Activated naive CD4-positive, alpha-beta T cell treated with anti-CD3 and anti-CD28 coated beads, Interleukin-2, amount 50 U/mL, for 72 hours (primary cell): Measurements from ENCODE around the gene SMIM24. TPM values are rescaled to one million over a fixed set of nuclear protein-coding genes. Genes with fewer than 3 reads are reported as not detected.
"Not testable (repeated sequence)": the region's sequence is repeated elsewhere in the genome, so short reads cannot be mapped to it uniquely, and the experiment has no call there.

Source experiments
- ATAC-seq, 2 donors: fragments of 150-1000 bp; cut with Tn5 transposase; 2 replicates each; pipeline ENCODE4 v1.10.0; 2021; ENCODE audit warnings: mild to moderate bottlenecking in 2 of 2, moderate library complexity in 2 of 2
- DNase-seq, 2 donors: peaks; one replicate each; pipeline ENCODE4 v3.0.0; 2021 to 2022; ENCODE audit warnings: low spot score in 2 of 2
- H3K27ac Mint-ChIP-seq, 2 donors: one replicate each; pipeline ENCODE4 v1.8.0; 2022; ENCODE audit warnings: mild to moderate bottlenecking in 2 of 2, mixed read lengths in 2 of 2
- H3K36me3 Mint-ChIP-seq, 2 donors: one replicate each; pipeline ENCODE4 v1.8.0; 2022; ENCODE audit warnings: mixed read lengths in 2 of 2
- H3K9me3 Mint-ChIP-seq, 2 donors: one replicate each; pipeline ENCODE4 v1.8.0; 2022; ENCODE audit warnings: mixed read lengths in 2 of 2
- total RNA-seq, 2 donors: library from RNA; stranded (reverse); gene quantifications; one replicate each; pipeline ENCODE4 v1.2.3, GENCODE V29; 2022

SMIM24 gene
- total RNA-seq, result under 1 TPM in 1 of 2 donors, not detected in 1; 0.72 TPM

DNA sequence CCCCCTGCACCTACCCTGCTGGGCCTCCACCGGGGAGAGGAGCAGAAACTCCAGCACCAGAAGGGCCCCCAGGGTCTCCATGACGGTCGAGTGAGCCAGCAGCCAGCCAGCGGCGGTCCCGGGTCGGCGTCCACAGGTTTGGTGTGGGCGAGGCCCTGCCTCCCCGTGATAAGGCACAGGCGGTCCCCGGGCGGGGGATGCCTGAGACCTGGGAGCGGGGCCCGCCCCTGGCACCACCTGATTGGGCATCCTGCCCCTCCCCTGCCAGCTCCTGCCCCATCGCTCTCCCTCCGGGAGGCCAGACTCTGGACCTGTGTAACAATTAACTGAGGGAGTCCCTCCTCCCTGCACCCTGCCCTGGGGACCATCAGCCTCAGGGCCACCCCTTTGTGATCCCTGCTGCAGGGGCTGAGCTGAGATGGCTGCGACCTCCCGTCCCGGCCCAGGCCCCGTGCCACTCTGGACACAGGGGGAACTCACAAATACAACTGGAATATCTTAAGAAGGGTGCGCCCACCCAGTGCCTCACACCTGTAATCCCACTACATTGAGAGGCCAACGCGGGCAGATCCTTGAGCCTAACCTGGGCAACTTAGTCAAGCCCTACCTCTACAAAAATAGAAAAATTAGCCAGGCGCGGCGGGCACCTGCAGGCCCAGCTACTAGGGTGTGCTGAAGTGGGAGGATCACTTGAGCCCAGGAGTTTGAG is at the start of gene SMIM24:
SMIM24 (minus strand) TSS at position 143 of the 709 bp plus-strand sequence; CDS start at position 81, 62 bp downstream.
- Mint-ChIP-seq H3K36me3 (no peaks in the 10 kb centered on the region), H3K9me3 (no peaks in the 10 kb centered on the region), H3K27ac (no peak within 1 kb of the TSS)
- ATAC-seq, result no peak
- DNase-seq, result no peak

DNA sequence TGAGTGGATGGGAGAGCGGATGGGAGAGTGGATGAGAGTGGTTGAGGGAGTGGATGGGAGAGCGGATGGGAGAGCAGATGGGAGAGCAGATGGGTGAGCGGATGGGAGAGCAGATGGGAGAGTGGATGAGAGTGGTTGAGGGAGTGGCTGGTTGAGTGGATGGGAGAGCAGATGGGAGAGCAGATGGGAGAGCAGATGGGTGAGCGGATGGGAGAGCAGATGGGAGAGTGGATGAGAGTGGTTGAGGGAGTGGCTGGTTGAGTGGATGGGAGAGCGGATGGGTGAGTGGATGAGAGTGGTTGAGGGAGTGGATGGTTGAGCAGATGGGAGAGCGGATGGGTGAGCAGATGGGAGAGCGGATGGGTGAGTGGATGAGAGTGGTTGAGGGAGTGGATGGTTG is 49.0 kb upstream of the SMIM24 start:
- not testable (repeated sequence) for H3K36me3 Mint-ChIP-seq, H3K27ac Mint-ChIP-seq, H3K9me3 Mint-ChIP-seq, DNase-seq, ATAC-seq

- Mint-ChIP-seq H3K9me3 (no peaks in the 10 kb centered on the region), H3K27ac (no peak overlapping the region)
- no peak for ATAC-seq
Measured at GRCh38 chr19:3528539-3529211, 48.4 kb upstream of the SMIM24 start.

DNA sequence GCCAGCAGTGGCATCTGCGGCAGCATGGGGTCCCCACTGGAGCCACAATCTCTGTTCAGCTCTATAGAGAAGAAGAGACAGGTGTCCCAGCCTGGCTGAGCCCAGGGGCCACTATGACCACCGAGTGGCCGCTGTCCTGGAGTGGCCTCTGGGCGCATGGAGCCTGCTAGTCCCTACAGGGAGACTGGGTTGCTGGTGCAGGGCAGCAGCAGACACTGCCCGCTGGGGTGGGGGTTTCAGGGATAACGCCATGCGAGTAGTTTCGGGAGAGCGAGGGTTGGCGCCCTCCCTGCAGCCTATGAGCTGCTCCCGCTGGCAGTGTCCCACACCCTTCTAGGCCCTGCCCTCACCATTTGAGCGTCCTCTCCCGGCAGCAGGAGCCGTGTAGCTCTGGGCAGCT is 47.8 kb upstream of the SMIM24 start:
- Mint-ChIP-seq H3K36me3 (no peaks in the 10 kb centered on the region), H3K27ac (no peak overlapping the region), H3K9me3 (no peaks in the 10 kb centered on the region)
- no peak for DNase-seq
- ATAC-seq, result no peak

More at GRCh38 chr19:3528539-3529211, 48.4 kb upstream of the SMIM24 start:
- DNase-seq, result no peak
- H3K36me3 Mint-ChIP-seq, result no peaks in the 10 kb centered on the region

DNA sequence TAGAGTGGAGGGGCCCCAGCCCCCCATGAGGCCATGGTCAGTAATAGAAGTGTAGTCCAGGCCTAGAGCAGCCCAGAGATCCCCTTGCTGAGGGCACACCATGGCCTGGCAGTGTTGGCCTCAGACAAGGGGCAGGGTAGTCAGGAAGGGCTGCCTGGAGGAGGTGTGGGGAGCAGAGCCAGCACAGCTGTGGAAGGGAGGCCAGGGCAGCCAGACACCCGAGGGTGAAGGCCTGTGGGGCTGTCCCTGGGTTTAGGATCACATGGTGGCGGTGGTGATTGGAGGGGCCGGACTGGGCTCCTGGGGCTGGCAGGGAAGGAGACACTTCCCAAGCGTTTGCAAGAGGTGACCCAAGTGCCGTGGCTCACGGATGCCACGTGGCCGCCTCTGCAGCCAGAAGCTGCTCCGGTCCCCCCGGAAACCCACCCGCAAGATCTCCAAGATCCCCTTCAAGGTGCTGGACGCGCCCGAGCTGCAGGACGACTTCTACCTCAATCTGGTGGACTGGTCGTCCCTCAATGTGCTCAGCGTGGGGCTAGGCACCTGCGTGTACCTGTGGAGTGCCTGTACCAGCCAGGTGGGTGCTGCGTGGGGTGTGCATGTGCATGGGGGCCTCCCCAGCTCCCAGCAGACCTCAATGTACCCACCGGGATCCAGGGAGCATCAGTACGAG is 47.0 kb upstream of the SMIM24 start:
- DNase-seq (no peak), ATAC-seq (no peak)
- H3K9me3 Mint-ChIP-seq, result no peaks in the 10 kb centered on the region
- no peak overlapping the region for H3K27ac Mint-ChIP-seq
- H3K36me3 Mint-ChIP-seq, result no peaks in the 10 kb centered on the region

DNA sequence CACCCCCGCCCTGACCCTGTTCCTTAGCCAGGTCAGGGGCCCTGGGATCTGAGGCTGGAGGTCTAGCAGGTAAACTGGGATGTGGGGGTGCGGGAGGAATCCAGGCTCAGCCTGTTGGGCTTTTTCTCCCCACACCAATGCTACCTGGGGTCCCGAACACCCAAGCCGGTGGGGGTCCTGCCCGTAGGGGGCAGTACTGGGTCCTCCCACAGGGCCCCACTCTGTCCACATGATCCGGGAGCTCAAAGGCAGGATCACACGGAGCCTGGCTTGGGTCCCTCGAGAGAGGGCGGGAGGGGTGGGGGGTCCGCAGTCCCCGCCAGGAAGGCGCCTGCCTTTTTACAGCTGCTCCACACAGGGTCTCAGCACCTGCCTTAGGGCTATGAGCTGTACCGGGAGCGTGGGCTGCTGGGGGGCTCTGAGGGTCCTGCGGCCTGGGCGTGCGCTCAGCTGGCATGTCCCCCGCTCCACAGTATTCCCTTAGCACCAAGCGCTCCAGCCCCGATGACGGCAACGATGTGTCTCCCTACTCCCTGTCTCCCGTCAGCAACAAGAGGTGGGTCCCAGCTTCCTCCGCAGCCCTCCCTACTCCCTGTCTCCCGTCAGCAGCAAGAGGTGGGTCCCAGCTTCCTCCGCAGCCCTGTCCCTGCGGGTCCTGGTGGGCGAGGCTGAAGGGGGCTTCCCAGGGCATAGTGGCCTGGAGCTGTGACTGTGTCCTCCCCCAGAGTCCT is 46.3 kb upstream of the SMIM24 start:
- DNase-seq (no peak), ATAC-seq (no peak)
- Mint-ChIP-seq H3K9me3 (no peaks in the 10 kb centered on the region), H3K27ac (no peak overlapping the region), H3K36me3 (no peaks in the 10 kb centered on the region)

GRCh38 chr19:3524904-3525451 is 44.7 kb upstream of the SMIM24 start:
- H3K27ac Mint-ChIP-seq, result no peak overlapping the region
- no peak for DNase-seq
- ATAC-seq, result no peak
- no peaks in the 10 kb centered on the region for H3K9me3 Mint-ChIP-seq
- H3K36me3 Mint-ChIP-seq, result no peaks in the 10 kb centered on the region

DNA sequence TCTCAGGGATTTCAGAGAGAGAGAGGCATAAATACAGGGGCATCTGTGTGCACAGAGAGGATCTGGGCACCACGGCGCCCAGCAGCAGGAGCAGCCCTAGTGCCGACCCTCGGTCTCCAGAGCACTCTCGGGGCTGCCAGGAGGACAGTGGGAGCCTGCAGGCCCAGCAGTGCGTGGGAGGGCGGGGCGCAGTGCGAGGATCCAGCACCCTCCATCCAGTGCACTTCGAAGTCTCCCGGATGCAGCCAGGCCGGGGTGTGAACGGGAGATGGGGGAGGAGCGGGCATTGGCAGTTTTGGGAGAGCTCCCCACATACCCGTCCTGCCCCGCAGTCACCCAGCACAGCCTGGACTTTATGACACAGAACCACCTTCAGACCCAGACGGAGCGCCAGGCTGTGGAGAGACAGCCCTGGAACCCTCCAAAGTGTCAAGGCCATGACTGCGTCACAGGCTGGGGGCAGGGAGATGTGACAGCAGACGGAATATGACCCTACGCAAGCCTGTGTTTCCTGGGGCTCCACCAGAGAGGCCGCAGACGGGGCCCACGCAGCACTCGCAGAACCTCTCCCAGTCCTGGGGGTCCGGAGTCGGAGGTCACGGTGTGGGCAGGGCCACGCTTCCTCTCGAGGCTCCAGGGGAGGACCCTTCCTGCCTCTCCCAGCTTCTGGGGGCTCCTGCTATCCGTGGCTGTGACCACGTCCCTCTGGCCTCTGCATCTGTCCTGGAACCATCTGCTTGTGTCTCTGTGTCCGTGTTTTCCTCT is 43.9 kb upstream of the SMIM24 start:
- no peak for ATAC-seq
- no peaks in the 10 kb centered on the region for H3K9me3 Mint-ChIP-seq
- no peak overlapping the region for H3K27ac Mint-ChIP-seq
- no peaks in the 10 kb centered on the region for H3K36me3 Mint-ChIP-seq
- DNase-seq, result no peak

DNA sequence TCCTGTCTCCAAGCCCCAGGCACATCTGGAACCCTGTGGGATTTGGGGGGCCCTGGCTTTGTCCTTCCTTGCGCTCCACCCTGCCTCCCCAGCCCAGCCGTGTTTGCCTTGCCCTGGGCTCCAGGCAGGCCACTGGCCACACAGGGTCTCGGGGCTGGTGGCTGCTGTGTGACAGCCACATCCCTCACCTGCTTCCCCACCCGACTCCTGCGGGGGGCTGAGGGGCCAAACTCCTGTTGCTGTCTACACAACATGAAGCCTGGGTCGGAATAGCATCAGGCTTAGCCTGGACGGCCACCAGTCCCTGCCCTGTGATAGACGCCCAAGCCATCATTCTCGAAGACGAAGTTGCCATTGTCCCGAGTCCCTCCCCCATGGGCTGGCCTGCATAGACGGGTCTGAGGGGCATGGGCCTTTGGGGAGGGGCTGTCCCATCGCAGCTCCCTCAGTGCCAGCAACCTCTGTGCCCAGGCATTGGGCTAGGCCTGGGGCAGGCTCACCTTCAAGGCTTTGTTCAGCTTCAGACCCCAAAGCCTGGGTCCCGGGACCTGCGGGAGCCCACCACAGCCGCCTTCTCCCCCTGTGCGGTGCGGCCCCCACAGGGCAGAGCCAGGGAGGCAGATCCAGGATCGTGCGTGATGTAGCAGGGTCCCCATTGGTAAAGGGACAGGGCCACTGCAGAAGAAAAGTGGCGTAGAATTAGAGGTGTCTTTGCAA is 43.2 kb upstream of the SMIM24 start:
- Mint-ChIP-seq H3K36me3 (no peaks in the 10 kb centered on the region), H3K27ac (no peak overlapping the region), H3K9me3 (no peaks in the 10 kb centered on the region)
- ATAC-seq (no peak), DNase-seq (no peak)

GRCh38 chr19:3522421-3523360 is 42.4 kb upstream of the SMIM24 start:
- H3K27ac Mint-ChIP-seq, result no peak overlapping the region
- no peaks in the 10 kb centered on the region for H3K9me3 Mint-ChIP-seq
- ATAC-seq (no peak), DNase-seq (no peak)
- no peaks in the 10 kb centered on the region for H3K36me3 Mint-ChIP-seq

DNA sequence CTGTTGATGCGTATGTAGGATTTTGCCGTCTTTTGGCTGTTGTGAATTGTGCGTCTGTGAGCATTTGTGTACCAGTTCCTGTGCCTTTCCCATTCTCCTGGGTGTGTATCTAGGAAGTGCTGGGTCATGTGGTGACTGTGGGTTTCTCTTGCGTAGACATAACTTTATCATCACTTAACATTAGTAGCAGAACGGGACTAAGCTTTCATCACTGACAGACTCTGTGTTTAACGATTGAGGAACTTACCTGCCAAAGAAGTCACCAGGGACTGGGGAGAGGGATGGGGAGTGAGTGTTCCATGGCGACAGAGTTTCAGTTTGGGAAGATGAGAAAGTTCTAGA is 40.8 kb upstream of the SMIM24 start:
- Mint-ChIP-seq H3K9me3 (no peaks in the 10 kb centered on the region), H3K36me3 (no peaks in the 10 kb centered on the region), H3K27ac (peak overlapping the region in 1 of 2 donors; percentile 41)
- DNase-seq (no peak), ATAC-seq (peak in 1 of 2 donors; percentile 23)

GRCh38 chr19:3520166-3521103 is 40.1 kb upstream of the SMIM24 start:
- DNase-seq (no peak), ATAC-seq (peak in 1 of 2 donors; percentile 12)
- Mint-ChIP-seq H3K36me3 (no peaks in the 10 kb centered on the region), H3K27ac (peak overlapping the region in 1 of 2 donors; percentile 41), H3K9me3 (no peaks in the 10 kb centered on the region)

DNA sequence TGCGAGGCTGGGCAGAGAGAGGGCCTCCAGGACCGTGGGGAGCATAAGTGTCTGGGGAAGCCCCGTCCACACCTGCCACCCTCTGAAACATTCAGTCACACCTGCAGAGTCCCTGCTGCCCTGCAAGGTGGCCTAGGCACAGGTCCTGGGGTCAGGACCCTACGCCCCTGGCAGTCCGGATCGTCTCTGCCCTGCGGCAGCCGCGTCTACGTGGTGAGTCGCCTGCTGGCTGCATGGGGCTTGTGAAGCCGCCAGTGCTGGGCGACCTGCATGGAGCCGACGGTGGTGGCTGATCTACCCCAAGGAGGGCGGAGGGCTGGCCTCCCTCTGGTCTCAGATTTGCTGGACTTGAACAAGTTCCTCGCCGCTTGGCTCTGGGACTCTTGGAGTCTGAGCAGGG is 38.8 kb upstream of the SMIM24 start:
- H3K36me3 Mint-ChIP-seq, result no peaks in the 10 kb centered on the region
- peak in 1 of 2 donors; percentile 54 for DNase-seq
- ATAC-seq, result no peak
- H3K9me3 Mint-ChIP-seq, result no peaks in the 10 kb centered on the region
- H3K27ac Mint-ChIP-seq, result no peak overlapping the region

DNA sequence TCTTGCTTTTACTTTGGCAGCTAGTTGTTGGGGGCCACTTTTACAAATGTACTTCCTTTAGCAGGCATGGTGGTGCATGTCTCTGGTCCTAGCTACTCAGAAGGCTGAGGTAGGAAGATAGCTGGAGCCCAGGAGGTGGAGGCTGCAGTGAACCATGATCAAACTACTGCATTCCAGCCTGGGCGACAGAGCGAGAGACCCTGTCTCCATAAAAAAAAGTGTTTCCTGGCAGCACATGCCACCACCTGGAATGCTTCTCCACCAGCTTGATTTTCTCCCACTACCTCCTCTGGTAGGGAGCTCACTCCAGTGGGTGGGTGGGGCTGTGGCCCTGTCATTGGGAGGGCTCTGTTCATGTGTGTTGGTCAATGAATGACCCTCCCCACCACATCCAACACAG is 38.3 kb upstream of the SMIM24 start:
- no peaks in the 10 kb centered on the region for H3K9me3 Mint-ChIP-seq
- no peak overlapping the region for H3K27ac Mint-ChIP-seq
- H3K36me3 Mint-ChIP-seq, result no peaks in the 10 kb centered on the region
- ATAC-seq (no peak), DNase-seq (no peak)
